GM12892 (cell line): ENCODE data around the gene PAQR8.

Source experiments
- POLR2A ChIP-seq: IDR thresholded peaks from 2 replicates; pipeline ENCODE4 v1.6.1; 2011; ENCODE audit warnings: low read depth, low read length, control low read depth
- TAF1 ChIP-seq: IDR thresholded peaks from 2 replicates; pipeline ENCODE4 v1.6.1; 2011; ENCODE audit warnings: low read depth, mild to moderate bottlenecking, control low read depth, low read length, borderline replicate concordance

DNA sequence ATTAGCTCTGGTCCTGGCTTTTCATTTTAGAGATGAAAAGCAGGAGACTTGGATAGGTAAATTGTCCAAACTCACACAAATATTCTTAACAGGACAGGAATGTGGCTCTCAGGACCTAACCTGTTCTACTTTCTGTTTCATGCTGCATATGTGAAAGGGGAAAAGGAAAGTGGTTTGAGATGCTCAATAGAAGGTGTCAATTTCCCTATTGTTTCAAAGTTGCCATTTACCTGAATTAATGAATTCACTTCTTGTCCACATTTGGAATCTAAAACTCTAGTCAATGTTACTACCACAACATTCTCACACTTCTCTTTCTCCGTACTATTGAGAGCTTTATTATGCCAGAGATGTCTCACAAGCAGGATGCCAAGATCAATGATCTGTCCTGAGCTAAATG is 53.4 kb downstream of the PAQR8 start:
- no peak for TF ChIP-seq TAF1
- no peak for TF ChIP-seq POLR2A
